ENCODE measurements around the gene ATP9B.

DNA sequence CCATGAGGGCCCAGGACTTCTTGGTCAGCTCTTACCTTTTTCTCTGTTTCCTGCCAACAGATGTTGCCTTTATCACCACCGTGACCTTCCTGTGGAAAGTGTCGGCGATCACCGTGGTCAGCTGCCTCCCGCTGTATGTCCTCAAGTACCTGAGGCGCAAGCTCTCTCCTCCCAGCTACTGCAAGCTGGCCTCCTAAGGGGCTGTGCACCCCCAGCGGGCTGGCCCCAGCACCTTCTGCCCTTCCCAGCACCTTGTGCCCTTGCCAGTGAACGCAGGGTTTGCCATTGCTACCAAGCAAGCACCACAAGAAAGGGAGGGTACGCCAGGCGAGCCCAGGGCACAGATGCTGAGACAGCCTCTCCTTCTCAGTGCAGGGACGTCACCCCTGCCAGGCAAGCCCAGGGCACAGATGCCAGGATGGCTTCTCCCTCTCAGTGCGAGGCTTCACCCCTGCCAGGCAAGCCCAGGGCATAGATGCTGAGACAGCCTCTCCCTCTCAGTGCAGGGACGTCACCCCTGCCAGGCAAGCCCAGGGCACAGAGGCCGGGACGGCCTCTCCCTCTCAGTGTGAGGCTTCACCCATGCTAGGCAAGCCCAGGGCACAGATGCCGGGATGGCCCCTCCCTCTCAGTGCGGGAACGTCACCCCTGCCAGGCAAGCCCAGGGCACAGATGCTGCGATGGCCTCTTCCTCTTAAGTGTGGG lies 308.1 kb downstream of the ATP9B start:
- TF ChIP-seq POLR2AphosphoS5 (IDR thresholded peaks at IDR 0.05; ENCODE audit: low read depth, low read length) (no peak), FOXP2 (optimal IDR thresholded peaks at IDR 0.05; ENCODE audit: borderline replicate concordance, extremely low read depth, extremely low read length, insufficient read depth) (no peak)
- TF ChIP-seq, protein P1, sequence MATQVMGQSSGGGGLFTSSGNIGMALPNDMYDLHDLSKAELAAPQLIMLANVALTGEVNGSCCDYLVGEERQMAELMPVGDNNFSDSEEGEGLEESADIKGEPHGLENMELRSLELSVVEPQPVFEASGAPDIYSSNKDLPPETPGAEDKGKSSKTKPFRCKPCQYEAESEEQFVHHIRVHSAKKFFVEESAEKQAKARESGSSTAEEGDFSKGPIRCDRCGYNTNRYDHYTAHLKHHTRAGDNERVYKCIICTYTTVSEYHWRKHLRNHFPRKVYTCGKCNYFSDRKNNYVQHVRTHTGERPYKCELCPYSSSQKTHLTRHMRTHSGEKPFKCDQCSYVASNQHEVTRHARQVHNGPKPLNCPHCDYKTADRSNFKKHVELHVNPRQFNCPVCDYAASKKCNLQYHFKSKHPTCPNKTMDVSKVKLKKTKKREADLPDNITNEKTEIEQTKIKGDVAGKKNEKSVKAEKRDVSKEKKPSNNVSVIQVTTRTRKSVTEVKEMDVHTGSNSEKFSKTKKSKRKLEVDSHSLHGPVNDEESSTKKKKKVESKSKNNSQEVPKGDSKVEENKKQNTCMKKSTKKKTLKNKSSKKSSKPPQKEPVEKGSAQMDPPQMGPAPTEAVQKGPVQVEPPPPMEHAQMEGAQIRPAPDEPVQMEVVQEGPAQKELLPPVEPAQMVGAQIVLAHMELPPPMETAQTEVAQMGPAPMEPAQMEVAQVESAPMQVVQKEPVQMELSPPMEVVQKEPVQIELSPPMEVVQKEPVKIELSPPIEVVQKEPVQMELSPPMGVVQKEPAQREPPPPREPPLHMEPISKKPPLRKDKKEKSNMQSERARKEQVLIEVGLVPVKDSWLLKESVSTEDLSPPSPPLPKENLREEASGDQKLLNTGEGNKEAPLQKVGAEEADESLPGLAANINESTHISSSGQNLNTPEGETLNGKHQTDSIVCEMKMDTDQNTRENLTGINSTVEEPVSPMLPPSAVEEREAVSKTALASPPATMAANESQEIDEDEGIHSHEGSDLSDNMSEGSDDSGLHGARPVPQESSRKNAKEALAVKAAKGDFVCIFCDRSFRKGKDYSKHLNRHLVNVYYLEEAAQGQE (IDR thresholded peaks at IDR 0.05; ENCODE audit: insufficient read depth in 1 of 2, low read depth in 2 of 2, low read length in 2 of 2): no peak
